ENCODE results near the gene RNF144A.

RNF144A gene

GRCh38 chr2:6947929-6948676 is 30.9 kb downstream of the RNF144A start:
- DNase-seq (ENCODE audit: low read depth) = no peak

GRCh38 chr2:6948677-6949351 is 31.6 kb downstream of the RNF144A start:
- DNase-seq (ENCODE audit: low read depth) = no peak

GRCh38 chr2:6951046-6951445 is 33.8 kb downstream of the RNF144A start:
- no peak for DNase-seq (ENCODE audit: low read depth)

- no peak for DNase-seq (ENCODE audit: low read depth)
Measured at GRCh38 chr2:6952101-6952500, 34.9 kb downstream of the RNF144A start.

GRCh38 chr2:6954586-6954985 is 37.4 kb downstream of the RNF144A start:
- no peak for DNase-seq (ENCODE audit: low read depth)

- no peak for DNase-seq (ENCODE audit: low read depth)
Measured at GRCh38 chr2:6955511-6956136, 38.4 kb downstream of the RNF144A start.

- DNase-seq (ENCODE audit: low read depth) = no peak
Measured at GRCh38 chr2:6956566-6956965, 39.4 kb downstream of the RNF144A start.

- DNase-seq (ENCODE audit: low read depth) = no peak
Measured at GRCh38 chr2:6957031-6957714, 40.0 kb downstream of the RNF144A start.

GRCh38 chr2:6957910-6958615 is 40.9 kb downstream of the RNF144A start:
- DNase-seq (ENCODE audit: low read depth) = no peak

GRCh38 chr2:6958616-6959235 is 41.5 kb downstream of the RNF144A start:
- no peak for DNase-seq (ENCODE audit: low read depth)

GRCh38 chr2:6959751-6960150 is 42.5 kb downstream of the RNF144A start:
- no peak for DNase-seq (ENCODE audit: low read depth)

- no peak for DNase-seq (ENCODE audit: low read depth)
Measured at GRCh38 chr2:6960659-6961058, 43.4 kb downstream of the RNF144A start.

GRCh38 chr2:6963727-6964126 is 46.5 kb downstream of the RNF144A start:
- DNase-seq (ENCODE audit: low read depth) = no peak

GRCh38 chr2:6965071-6965795 is 48.0 kb downstream of the RNF144A start:
- no peak for DNase-seq (ENCODE audit: low read depth)

- no peak for DNase-seq (ENCODE audit: low read depth)
Measured at GRCh38 chr2:6966446-6966940, 49.3 kb downstream of the RNF144A start.

- DNase-seq (ENCODE audit: low read depth) = no peak
Measured at GRCh38 chr2:6967301-6967700, 50.1 kb downstream of the RNF144A start.

- no peak for DNase-seq (ENCODE audit: low read depth)
Measured at GRCh38 chr2:6968319-6969100, 51.3 kb downstream of the RNF144A start.

- DNase-seq (ENCODE audit: low read depth) = no peak
Measured at GRCh38 chr2:6970551-6970950, 53.3 kb downstream of the RNF144A start.

- no peak for DNase-seq (ENCODE audit: low read depth)
Measured at GRCh38 chr2:6970976-6971480, 53.8 kb downstream of the RNF144A start.

GRCh38 chr2:6971502-6971901 is 54.3 kb downstream of the RNF144A start:
- DNase-seq (ENCODE audit: low read depth) = no peak
